ENCODE results near the gene LPAR6.

LPAR6 gene

GRCh38 chr13:48449656-48450055, 36.7 kb upstream of the LPAR6 start:
- Histone ChIP-seq H3K79me2 (ENCODE audit: insufficient read depth, low read length) (no peaks in the 10 kb centered on the region), H3K36me3 (ENCODE audit: insufficient read depth, low read length) (peaks cover 31% of the 10 kb centered on the region), H2AFZ (ENCODE audit: low read length) (no peak overlapping the region), H3K4me3 (ENCODE audit: low read depth, low read length, poor library complexity, severe bottlenecking) (no peak overlapping the region), H3K9ac (ENCODE audit: low read length) (no peak overlapping the region), H3K9me3 (ENCODE audit: low read length) (0 out of 2 replicates have a peak, but pooled peaks cover 4% of the 10 kb centered on the region), H3K27me3 (ENCODE audit: insufficient read depth, low read length) (no peaks in the 10 kb centered on the region), H3K4me1 (ENCODE audit: insufficient read depth, low read length, severe bottlenecking) (no peaks in the 10 kb centered on the region), H3F3A (ENCODE audit: insufficient read depth, low read length) (no peaks in the 10 kb centered on the region), H4K20me1 (ENCODE audit: insufficient read depth, low read length) (no peaks in the 10 kb centered on the region), H3K27ac (ENCODE audit: low read depth, low read length, poor library complexity, severe bottlenecking) (no peak overlapping the region), H3K4me2 (ENCODE audit: low read length) (no peak overlapping the region), H3K9me2 (ENCODE audit: low read depth, low read length) (no peaks in the 10 kb centered on the region)
- TF ChIP-seq CTCF (IDR thresholded peaks at IDR 0.05; ENCODE audit: low read length) (no peak), EZH2 (IDR thresholded peaks at IDR 0.05; ENCODE audit: borderline replicate concordance, low read length) (no peak)

- Histone ChIP-seq H2AFZ (ENCODE audit: low read length) (no peak overlapping the region), H4K20me1 (ENCODE audit: insufficient read depth, low read length) (no peaks in the 10 kb centered on the region), H3K9me3 (ENCODE audit: low read length) (0 out of 2 replicates have a peak, but pooled peaks cover 4% of the 10 kb centered on the region), H3K27ac (ENCODE audit: low read depth, low read length, poor library complexity, severe bottlenecking) (no peak overlapping the region), H3K9ac (ENCODE audit: low read length) (no peak overlapping the region), H3F3A (ENCODE audit: insufficient read depth, low read length) (no peaks in the 10 kb centered on the region), H3K27me3 (ENCODE audit: insufficient read depth, low read length) (no peaks in the 10 kb centered on the region), H3K4me3 (ENCODE audit: low read depth, low read length, poor library complexity, severe bottlenecking) (no peak overlapping the region), H3K79me2 (ENCODE audit: insufficient read depth, low read length) (no peaks in the 10 kb centered on the region), H3K4me2 (ENCODE audit: low read length) (no peak overlapping the region), H3K36me3 (ENCODE audit: insufficient read depth, low read length) (peaks cover 26% of the 10 kb centered on the region), H3K4me1 (ENCODE audit: insufficient read depth, low read length, severe bottlenecking) (no peaks in the 10 kb centered on the region), H3K9me2 (ENCODE audit: low read depth, low read length) (no peaks in the 10 kb centered on the region)
- TF ChIP-seq CTCF (IDR thresholded peaks at IDR 0.05; ENCODE audit: low read length): no peak
- no peak for TF ChIP-seq EZH2 (IDR thresholded peaks at IDR 0.05; ENCODE audit: borderline replicate concordance, low read length)
Observed at GRCh38 chr13:48448959-48449614, 36.2 kb upstream of the LPAR6 start.

GRCh38 chr13:48448285-48448958, 35.5 kb upstream of the LPAR6 start:
- TF ChIP-seq EZH2 (IDR thresholded peaks at IDR 0.05; ENCODE audit: borderline replicate concordance, low read length) (no peak), CTCF (IDR thresholded peaks at IDR 0.05; ENCODE audit: low read length) (no peak)
- Histone ChIP-seq H3K9me2 (ENCODE audit: low read depth, low read length) (no peaks in the 10 kb centered on the region), H3K27me3 (ENCODE audit: insufficient read depth, low read length) (no peaks in the 10 kb centered on the region), H2AFZ (ENCODE audit: low read length) (no peak overlapping the region), H3K9ac (ENCODE audit: low read length) (no peak overlapping the region), H3K4me2 (ENCODE audit: low read length) (no peak overlapping the region), H3F3A (ENCODE audit: insufficient read depth, low read length) (no peaks in the 10 kb centered on the region), H4K20me1 (ENCODE audit: insufficient read depth, low read length) (no peaks in the 10 kb centered on the region), H3K9me3 (ENCODE audit: low read length) (0 out of 2 replicates have a peak, but pooled peaks cover 4% of the 10 kb centered on the region), H3K4me3 (ENCODE audit: low read depth, low read length, poor library complexity, severe bottlenecking) (no peak overlapping the region), H3K36me3 (ENCODE audit: insufficient read depth, low read length) (peaks cover 20% of the 10 kb centered on the region), H3K4me1 (ENCODE audit: insufficient read depth, low read length, severe bottlenecking) (no peaks in the 10 kb centered on the region), H3K27ac (ENCODE audit: low read depth, low read length, poor library complexity, severe bottlenecking) (no peak overlapping the region), H3K79me2 (ENCODE audit: insufficient read depth, low read length) (no peaks in the 10 kb centered on the region)

Data from OCI-LY1 (cell line).